SH-SY5Y (cell line): ENCODE data around the gene GRWD1.

ENCODE experiments used
- GATA2 ChIP-seq: IDR thresholded peaks from 2 replicates; pipeline ENCODE4 v1.6.1; 2011; ENCODE audit warnings: mild to moderate bottlenecking, low read depth, low read length
- GATA3 ChIP-seq: IDR thresholded peaks from 2 replicates; pipeline ENCODE4 v1.6.1; 2011; ENCODE audit warnings: low read depth, mild to moderate bottlenecking, low read length, moderate library complexity

Gene GRWD1

DNA sequence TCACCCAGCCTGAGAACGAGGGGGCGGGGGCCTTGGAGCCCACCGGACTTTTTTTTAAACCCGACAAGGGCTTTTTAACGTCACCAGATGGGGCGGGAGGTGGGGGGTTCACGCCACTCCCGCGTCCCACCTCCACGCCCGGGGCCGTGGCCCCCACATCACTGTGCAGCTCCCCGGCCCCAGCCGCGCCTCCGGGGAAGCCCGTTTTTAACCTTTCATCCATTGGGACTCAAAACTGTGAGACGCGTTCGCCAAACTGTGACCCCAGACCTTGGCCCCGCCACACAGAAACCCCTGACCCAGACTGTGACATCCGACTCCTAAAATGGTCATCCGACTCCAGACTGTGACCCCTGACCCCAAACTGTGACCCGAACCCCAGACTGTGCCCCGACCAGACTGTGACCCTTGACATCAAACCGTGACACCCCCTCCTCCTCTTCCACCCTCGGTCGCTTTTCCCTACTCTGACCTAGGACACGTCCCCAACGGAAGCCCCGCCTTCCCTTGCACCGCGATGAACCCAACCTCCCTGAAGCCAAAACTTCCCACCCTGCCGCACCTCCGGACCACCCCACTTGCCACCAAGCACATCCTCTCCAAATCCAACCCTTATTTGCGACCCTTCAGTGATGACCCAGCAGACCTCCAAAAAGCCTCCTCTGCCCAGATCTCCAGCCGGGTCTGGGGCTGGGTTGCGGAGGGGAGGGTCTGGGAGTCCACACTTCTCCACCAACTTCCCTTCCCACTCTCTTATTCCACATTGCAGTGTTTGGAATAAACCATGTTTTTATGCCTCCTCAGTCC lies 1.5 kb upstream of the GRWD1 start:
- TF ChIP-seq GATA3 (no peak), GATA2 (no peak)

DNA sequence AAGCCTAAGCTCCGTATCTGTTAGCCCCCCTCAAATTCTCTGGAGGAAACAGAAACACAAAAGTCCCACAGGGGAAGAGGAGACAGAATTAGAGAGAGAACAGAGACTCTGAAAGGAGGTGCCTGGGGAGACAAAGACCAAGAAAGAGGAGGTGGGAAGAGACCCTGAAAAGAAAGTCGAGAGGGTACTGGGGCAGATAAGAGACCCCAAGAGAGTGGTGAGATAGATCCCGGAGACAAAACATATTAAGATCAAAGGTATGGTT lies 915 bp upstream of the GRWD1 start:
- TF ChIP-seq GATA3 (no peak), GATA2 (no peak)

DNA sequence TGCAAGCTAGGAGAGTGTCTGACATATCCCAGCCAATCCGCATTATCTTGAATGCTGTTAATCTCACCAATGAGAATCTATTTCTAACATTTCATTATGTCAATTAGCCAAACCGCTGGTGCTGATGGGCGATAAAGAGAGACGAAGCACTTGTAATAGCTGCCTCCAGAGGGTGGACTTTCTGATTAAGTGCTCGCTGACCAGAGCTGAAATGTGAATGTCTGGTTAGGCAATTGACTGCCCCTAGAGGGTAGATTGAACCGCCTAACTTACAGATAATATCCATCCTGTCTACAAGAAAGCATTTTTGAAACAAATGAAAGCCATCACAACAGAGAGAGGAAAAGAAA lies 552 bp upstream of the GRWD1 start:
- TF ChIP-seq GATA3: peak; percentile 96
- TF ChIP-seq GATA2: peak; percentile 97

DNA sequence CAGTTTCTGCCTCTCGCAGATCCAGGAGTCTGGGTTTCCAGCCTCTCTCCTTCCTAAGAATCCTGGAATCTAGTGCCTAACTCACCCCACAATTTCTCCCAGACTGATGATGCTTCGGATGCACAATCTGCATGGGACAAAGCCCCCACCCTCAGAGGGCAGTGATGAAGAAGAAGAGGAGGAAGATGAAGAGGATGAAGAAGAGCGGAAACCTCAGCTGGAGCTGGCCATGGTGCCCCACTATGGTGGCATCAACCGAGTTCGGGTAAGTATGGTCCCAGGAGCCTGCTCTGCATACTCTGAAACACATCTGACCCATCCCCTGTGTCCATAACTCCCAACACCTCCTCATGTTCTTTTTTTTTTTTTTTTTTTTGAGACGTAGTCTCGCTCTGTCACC lies 796 bp downstream of the GRWD1 start:
- TF ChIP-seq GATA2 (no peak), GATA3 (no peak)

DNA sequence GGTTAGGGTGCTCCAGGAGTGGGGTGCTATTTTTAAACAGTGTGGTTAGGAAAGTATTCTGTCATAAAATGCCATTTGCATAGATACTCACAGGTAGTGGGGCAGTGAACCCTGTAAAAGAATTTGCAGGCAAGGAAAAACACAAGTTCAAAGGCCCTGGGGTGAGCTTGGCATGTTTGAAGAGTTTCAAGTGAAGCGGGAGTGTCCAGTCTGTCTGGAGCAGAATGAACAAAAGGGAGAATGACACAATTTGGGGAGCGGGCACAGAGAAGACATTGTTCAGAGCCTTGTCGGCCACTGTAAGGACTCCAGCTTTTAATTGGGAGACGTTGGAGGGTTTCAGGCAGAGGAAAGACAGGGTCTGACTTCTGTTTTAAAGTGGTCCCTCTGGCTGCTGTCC lies 2.8 kb downstream of the GRWD1 start:
- TF ChIP-seq GATA2 (no peak), GATA3 (no peak)

DNA sequence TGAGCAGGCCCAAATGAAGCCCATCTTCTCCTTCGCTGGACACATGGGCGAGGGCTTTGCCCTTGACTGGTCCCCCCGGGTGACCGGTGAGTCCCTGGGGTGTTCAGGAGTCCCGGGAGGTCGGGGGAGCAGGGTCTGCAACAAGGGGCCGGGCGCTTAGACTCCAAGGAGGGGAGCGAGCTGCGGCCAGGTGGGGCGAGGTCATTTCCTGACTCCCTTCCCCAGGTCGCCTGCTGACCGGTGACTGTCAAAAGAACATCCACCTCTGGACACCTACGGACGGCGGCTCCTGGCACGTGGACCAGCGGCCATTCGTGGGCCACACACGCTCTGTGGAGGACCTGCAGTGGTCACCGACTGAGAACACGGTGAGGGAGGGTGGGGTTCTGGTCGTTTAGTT lies 4.7 kb downstream of the GRWD1 start:
- TF ChIP-seq GATA3: no peak

DNA sequence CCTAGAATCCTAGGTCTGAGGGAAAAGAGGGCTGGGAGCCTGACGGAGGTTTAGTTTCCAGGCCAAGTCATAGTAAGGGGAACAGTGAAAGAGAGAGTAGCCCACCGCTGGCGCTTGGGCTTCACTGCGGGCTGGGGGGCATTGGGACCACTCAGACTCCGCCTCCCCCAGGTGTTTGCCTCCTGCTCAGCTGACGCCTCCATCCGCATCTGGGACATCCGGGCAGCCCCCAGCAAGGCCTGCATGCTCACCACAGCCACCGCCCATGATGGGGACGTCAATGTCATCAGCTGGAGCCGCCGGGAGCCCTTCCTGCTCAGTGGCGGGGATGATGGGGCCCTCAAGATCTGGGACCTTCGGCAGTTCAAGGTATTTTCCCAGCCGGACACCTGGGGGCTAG lies 5.1 kb downstream of the GRWD1 start:
- TF ChIP-seq GATA2: no peak
- no peak for TF ChIP-seq GATA3

DNA sequence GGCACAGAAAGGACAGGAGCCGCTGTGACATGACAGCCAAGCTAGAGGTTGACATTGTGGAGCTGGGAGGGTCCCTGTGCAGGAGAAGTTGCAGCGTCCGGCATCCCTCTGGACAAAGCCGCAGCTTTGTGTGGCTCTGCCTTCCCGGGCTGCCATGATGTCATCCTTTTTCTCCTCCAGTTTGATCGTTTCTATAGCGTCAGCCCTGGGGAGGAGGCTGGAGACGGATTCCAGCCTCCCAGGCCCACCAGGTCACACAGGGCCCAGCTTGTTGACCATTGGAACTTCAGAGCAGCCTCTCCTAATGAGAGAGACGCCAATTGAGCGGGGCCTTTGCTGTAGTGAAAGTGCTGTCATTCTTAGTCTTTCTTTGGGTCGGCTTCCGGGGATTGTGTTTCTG lies 5.8 kb downstream of the GRWD1 start:
- no peak for TF ChIP-seq GATA3
- no peak for TF ChIP-seq GATA2

DNA sequence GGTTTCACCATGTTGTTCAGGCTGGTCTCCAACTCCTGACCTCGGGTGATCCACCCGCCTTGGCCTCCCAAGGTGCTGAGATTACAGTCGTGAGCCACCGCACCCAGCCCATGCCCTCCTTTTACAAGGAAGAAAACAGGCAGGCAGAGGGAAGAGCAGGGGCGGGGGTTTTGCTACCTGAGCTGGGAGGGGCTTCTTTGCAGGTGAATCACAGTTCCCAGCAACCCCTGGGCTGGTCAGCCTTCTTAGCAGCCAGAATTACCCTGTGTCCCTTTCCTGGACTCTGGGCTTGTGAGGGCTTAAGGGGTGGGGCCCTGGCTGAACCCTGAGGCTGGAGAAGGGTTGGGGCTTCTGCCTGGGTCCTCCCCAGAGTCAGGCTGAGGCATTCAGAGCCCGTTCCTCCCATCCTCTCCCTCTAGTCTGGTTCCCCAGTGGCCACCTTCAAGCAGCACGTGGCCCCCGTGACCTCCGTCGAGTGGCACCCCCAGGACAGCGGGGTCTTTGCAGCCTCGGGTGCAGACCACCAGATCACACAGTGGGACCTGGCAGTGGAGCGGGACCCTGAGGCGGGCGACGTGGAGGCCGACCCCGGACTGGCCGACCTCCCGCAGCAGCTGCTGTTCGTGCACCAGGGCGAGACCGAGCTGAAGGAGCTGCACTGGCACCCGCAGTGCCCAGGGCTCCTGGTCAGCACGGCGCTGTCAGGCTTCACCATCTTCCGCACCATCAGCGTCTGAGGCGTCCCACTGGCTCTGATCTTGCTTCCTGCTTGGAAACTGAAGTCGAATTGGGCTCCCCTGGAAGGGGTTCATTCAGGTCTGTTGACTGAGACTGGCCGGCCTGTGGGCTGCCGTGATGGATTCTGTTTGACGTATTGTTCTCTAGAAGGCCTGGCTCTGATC lies 6.8 kb downstream of the GRWD1 start:
- no peak for TF ChIP-seq GATA2
- TF ChIP-seq GATA3: no peak

DNA sequence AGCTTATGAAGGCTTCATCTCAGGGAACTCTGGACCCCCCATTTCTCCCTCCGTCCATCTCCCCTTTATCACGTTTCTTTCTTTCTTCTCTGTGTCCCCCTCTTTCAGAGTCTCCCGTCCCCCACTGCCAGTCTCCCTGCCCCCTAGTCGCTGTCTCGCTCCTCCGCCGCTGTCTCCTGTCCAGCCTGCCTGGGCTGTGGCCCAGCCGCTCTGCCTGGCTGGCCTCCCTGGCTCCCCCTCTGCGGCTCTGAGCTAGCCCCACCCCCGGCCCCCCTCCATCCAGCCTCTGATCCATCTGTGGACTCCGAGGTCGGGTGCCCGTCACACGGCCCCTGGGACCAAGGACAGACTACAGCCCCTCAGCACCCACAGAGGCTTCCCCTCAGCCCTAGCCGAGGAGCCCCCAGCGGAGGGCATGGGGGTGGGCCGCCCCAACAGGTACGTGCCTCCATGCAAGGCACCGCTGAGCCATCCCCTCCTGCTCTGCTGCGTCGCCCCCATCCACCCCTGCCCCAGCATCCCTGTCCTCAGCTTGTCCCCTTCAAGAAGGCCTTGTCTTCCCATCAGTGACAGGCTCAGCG lies 8.5 kb downstream of the GRWD1 start:
- no peak for TF ChIP-seq GATA2
- TF ChIP-seq GATA3: no peak

DNA sequence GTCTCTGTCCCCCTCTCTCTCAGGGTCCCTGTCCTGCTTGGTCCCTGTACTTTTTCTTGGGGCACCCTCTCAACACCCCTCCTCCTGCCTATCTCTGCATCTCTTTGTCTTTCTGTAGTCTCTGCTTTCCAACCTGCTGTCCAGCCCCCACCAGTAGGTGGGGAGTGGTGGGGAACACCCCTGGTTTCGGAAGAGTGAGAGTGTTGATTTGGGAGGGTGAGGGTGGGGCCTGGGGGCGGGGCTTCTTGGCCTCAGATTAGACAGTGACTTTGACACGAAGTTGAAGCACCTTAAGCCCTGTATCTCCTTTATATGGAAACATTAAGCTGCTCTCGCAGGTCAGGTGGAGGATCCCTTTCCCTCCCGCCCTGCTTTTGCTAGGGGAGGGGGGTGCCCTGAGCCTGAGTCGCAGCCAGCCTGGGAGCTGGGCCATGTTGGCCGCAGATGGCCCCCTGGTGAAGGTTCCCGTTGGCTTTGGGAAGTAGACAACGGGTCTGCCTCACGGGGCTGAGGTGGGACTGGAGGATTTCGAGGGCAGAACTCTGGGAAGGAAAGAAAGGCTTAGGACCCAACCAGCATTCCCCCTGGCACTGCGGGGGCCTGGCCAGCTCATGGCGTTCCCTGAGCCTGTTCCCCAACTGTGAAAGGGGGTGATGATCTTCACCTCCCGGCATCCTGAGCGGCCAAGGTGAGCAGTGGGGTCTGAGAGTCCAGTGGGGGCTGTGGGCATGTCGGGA lies 9.6 kb downstream of the GRWD1 start, which contains the start of gene KCNJ14:
Gene KCNJ14 (plus strand): TSS at position 404 of the 737 bp plus-strand sequence. CDS start 6,151 bp downstream, outside the sequence.
- TF ChIP-seq GATA2 (no peak), GATA3 (no peak)

DNA sequence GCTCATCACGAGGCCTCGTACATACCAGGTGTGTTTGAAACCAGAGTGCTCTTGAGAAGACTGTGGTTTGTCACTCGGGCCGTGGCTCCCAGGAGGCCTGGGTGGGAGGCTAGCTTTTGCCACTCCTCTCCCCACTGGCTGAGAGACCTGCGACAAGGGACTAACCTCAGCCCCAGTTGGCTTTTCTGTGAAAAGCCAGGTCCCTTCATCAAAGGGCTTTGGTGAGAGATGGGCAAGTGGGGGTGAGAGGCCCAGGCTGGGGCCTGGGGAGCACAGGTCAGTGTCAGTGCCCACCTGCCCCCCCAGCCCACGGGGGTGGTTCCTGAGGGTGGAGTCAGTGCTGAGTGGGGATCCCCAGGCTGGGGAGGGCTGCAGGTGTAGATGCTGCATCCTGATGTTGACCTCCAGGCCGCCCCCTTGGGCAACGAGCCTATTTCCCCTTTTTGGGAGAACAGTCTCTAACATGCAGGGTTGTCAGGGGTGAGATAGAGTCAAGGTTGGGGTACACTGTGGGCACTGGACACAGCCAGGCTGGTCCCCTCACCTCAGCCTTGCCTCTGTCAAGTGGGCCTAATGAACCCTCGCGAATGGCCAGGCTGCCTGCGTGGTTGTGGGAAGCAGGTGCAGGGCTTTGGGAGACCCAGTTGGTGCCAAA lies 10.3 kb downstream of the GRWD1 start:
- TF ChIP-seq GATA2: no peak
- no peak for TF ChIP-seq GATA3

DNA sequence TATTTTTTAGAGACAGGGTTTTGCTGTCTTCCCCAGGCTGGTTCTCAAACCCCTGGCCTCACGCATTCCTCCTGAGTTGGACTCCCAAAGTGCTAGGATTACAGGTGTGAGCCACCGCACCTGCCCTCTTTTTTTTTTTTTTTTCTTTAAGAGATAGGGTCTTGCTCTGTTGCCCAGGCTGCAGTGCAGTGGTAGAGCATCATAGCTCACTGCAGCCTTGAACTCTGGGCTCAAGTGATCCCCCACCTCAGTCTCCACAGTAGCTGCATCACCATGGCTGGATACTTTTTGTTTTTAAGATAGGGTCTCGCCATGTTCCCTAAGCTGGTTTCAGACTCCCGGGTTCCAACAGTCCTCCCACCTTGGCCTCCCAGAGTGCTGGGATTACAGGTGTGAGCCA lies 11.1 kb downstream of the GRWD1 start:
- no peak for TF ChIP-seq GATA3
- no peak for TF ChIP-seq GATA2

DNA sequence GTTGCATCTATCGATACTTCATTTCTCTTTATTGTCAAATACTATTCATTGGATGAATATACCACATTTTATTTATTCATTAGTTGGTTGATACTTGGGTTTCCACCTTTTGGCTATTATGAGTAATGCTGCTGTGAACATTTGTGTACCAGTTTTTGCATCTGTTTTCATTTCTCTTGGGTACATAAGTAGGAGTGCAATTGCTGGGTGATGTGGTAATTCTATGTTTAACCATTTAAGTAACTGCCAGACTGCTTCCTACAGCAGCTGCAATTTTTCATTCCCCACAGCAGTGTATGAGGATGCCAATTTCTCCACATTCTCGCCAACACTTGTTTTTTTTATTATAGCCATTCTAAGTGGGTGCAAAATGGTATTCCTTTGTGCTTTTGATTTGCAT lies 12.2 kb downstream of the GRWD1 start:
- TF ChIP-seq GATA2: no peak
- TF ChIP-seq GATA3: no peak

DNA sequence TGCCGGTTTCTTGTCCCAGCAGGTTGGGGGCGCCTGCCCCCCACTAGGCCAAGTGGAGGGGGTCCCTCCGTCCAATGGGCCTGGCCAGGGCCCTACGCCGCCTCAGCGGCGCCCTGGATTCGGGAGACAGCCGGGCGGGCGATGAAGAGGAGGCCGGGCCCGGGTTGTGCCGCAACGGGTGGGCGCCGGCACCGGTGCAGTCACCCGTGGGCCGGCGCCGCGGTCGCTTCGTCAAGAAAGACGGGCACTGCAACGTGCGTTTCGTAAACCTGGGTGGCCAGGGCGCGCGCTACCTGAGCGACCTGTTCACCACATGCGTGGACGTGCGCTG lies 15.8 kb downstream of the GRWD1 start:
- TF ChIP-seq GATA2 (no peak), GATA3 (no peak)
